Measurements from ENCODE around the gene DCST1. TPM values are rescaled to one million over a fixed set of nuclear protein-coding genes. Genes with fewer than 3 reads are reported as not detected.

Gene DCST1
- total and polyA plus RNA-seq, 2 of the 13 experiments (the other 11 are each of a cell fraction or from before 2014, with no cell fraction given): 0.04 TPM; not detected in 1

DNA sequence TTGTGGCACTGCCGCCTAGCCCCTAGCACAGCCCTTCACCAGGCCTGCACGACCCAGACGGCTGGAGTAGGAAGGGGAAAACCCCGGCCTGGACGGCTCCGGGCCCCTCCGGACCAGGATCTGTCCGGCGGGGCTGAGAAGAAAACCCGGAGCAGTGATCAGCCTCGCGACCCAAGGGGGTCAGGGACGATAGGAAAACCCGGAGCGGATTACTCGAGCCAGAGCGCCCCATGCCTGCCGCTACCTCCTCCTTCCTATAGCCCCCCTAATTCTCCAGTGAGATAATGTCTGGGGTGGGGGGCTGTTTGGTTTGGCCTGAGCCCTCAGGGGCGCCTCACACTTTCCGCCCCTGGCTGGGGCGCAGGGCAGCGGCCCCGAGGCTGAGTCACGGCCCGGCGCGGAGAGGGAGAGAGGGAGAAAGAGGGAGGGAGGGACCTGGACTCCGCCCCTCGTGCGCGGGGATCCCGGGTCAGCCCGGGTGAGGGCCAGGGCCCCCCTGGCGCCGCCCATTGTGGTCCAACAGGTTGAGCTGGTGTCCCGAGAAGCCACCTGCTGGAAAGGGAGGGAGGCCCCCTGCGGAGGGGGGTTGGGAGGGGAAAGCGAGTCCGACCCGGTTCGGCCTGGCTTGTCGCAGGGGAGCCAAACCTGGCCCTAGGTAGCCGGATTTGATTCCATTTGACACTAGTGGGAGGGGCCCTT, 32.7 kb upstream of the DCST1 start (continued):
- TF ChIP-seq GABPA (IDR thresholded peaks at IDR 0.05; ENCODE audit: low read depth, low read length) (peak; percentile 17; the same call in 1 of the 2 replicates), GABPA (CRISPR knock-in tag; IDR thresholded peaks at IDR 0.05; ENCODE audit: low read depth) (peak; percentile 66), ZNF724P (CRISPR knock-in tag; IDR thresholded peaks at IDR 0.05; ENCODE audit: borderline replicate concordance) (peak; percentile 82; the same call in 1 of the 2 replicates), RFX3 (CRISPR knock-in tag; IDR thresholded peaks at IDR 0.05) (no peak), ZNF547 (CRISPR knock-in tag; IDR thresholded peaks at IDR 0.05) (peak; percentile 67; the same call in 1 of the 2 replicates), NFE2 (CRISPR knock-in tag; IDR thresholded peaks at IDR 0.05) (peak; percentile 35; the same call in 1 of the 2 replicates), MYC (CRISPR knock-in tag; IDR thresholded peaks at IDR 0.05; ENCODE audit: borderline replicate concordance) (peak; percentile 87; the same call in 1 of the 2 replicates), PPARG (CRISPR knock-in tag; conservative IDR thresholded peaks at IDR 0.05) (peak; percentile 52), RBM39 (IDR thresholded peaks at IDR 0.05; ENCODE audit: low read depth, low read length, poor library complexity, severe bottlenecking) (peak; percentile 82), ZNF207 (IDR thresholded peaks at IDR 0.05; ENCODE audit: borderline replicate concordance) (no peak), PCBP1 (IDR thresholded peaks at IDR 0.05; ENCODE audit: borderline replicate concordance, low read depth, low read length) (peak; percentile 95), SATB2 (CRISPR knock-in tag; IDR thresholded peaks at IDR 0.05) (0 out of 2 replicates have a peak, but pooled peaks have one; percentile 5), GTF3A (CRISPR knock-in tag; conservative IDR thresholded peaks at IDR 0.05) (0 out of 2 replicates have a peak, but pooled peaks have one; percentile 47)
- TF ChIP-seq, protein P1, sequence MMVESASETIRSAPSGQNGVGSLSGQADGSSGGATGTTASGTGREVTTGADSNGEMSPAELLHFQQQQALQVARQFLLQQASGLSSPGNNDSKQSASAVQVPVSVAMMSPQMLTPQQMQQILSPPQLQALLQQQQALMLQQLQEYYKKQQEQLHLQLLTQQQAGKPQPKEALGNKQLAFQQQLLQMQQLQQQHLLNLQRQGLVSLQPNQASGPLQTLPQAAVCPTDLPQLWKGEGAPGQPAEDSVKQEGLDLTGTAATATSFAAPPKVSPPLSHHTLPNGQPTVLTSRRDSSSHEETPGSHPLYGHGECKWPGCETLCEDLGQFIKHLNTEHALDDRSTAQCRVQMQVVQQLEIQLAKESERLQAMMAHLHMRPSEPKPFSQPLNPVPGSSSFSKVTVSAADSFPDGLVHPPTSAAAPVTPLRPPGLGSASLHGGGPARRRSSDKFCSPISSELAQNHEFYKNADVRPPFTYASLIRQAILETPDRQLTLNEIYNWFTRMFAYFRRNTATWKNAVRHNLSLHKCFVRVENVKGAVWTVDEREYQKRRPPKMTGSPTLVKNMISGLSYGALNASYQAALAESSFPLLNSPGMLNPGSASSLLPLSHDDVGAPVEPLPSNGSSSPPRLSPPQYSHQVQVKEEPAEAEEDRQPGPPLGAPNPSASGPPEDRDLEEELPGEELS (CRISPR knock-in tag; IDR thresholded peaks at IDR 0.05): peak; percentile 65
- TF ChIP-seq, protein P2, sequence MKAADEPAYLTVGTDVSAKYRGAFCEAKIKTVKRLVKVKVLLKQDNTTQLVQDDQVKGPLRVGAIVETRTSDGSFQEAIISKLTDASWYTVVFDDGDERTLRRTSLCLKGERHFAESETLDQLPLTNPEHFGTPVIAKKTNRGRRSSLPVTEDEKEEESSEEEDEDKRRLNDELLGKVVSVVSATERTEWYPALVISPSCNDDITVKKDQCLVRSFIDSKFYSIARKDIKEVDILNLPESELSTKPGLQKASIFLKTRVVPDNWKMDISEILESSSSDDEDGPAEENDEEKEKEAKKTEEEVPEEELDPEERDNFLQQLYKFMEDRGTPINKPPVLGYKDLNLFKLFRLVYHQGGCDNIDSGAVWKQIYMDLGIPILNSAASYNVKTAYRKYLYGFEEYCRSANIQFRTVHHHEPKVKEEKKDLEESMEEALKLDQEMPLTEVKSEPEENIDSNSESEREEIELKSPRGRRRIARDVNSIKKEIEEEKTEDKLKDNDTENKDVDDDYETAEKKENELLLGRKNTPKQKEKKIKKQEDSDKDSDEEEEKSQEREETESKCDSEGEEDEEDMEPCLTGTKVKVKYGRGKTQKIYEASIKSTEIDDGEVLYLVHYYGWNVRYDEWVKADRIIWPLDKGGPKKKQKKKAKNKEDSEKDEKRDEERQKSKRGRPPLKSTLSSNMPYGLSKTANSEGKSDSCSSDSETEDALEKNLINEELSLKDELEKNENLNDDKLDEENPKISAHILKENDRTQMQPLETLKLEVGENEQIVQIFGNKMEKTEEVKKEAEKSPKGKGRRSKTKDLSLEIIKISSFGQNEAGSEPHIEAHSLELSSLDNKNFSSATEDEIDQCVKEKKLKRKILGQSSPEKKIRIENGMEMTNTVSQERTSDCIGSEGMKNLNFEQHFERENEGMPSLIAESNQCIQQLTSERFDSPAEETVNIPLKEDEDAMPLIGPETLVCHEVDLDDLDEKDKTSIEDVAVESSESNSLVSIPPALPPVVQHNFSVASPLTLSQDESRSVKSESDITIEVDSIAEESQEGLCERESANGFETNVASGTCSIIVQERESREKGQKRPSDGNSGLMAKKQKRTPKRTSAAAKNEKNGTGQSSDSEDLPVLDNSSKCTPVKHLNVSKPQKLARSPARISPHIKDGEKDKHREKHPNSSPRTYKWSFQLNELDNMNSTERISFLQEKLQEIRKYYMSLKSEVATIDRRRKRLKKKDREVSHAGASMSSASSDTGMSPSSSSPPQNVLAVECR (CRISPR knock-in tag; IDR thresholded peaks at IDR 0.05; ENCODE audit: borderline replicate concordance): peak; percentile 76
- TF ChIP-seq, protein P3, sequence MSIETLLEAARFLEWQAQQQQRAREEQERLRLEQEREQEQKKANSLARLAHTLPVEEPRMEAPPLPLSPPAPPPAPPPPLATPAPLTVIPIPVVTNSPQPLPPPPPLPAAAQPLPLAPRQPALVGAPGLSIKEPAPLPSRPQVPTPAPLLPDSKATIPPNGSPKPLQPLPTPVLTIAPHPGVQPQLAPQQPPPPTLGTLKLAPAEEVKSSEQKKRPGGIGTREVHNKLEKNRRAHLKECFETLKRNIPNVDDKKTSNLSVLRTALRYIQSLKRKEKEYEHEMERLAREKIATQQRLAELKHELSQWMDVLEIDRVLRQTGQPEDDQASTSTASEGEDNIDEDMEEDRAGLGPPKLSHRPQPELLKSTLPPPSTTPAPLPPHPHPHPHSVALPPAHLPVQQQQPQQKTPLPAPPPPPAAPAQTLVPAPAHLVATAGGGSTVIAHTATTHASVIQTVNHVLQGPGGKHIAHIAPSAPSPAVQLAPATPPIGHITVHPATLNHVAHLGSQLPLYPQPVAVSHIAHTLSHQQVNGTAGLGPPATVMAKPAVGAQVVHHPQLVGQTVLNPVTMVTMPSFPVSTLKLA (IDR thresholded peaks at IDR 0.05): peak; percentile 45
- TF ChIP-seq, protein P4, sequence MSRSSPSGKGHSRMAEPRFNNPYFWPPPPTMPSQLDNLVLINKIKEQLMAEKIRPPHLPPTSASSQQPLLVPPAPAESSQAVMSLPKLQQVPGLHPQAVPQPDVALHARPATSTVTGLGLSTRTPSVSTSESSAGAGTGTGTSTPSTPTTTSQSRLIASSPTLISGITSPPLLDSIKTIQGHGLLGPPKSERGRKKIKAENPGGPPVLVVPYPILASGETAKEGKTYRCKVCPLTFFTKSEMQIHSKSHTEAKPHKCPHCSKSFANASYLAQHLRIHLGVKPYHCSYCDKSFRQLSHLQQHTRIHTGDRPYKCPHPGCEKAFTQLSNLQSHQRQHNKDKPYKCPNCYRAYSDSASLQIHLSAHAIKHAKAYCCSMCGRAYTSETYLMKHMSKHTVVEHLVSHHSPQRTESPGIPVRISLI (CRISPR knock-in tag; IDR thresholded peaks at IDR 0.05; ENCODE audit: borderline replicate concordance): peak; percentile 12; the same call in 1 of the 2 replicates
- TF ChIP-seq, protein P5, sequence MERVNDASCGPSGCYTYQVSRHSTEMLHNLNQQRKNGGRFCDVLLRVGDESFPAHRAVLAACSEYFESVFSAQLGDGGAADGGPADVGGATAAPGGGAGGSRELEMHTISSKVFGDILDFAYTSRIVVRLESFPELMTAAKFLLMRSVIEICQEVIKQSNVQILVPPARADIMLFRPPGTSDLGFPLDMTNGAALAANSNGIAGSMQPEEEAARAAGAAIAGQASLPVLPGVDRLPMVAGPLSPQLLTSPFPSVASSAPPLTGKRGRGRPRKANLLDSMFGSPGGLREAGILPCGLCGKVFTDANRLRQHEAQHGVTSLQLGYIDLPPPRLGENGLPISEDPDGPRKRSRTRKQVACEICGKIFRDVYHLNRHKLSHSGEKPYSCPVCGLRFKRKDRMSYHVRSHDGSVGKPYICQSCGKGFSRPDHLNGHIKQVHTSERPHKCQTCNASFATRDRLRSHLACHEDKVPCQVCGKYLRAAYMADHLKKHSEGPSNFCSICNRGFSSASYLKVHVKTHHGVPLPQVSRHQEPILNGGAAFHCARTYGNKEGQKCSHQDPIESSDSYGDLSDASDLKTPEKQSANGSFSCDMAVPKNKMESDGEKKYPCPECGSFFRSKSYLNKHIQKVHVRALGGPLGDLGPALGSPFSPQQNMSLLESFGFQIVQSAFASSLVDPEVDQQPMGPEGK (CRISPR knock-in tag; IDR thresholded peaks at IDR 0.05): peak; percentile 98
